A549 (cell line): ENCODE data around the gene SKIC2. TPM values are rescaled to one million over a fixed set of nuclear protein-coding genes. Genes with fewer than 3 reads are reported as not detected.
"Not testable (repeated sequence)": the region's sequence is repeated elsewhere in the genome, so short reads cannot be mapped to it uniquely, and the experiment has no call there.

Experiments used
- ATAC-seq, 2 experiments: fragments of 200-7000 bp in 1 of 2; fragments of >200 bp in 1 of 2; cut with Nextera tagmentation in 1 of 2; cut with Tn5 transposase in 1 of 2; 3 replicates each; pipeline versions ENCODE4 v1.8.0 to v1.9.1; 2018 to 2020; ENCODE audit warnings: mild to moderate bottlenecking in 1 of 2, moderate library complexity in 1 of 2
- CTCF ChIA-PET: fragments of 300-600 bp; sonication (Branson Sonifier 250); formaldehyde crosslinking; extraction: SDS; loops from one replicate; lab custom pipeline; 2021; ENCODE audit warnings: antibody characterized with exemption, inconsistent platforms; lab: Yijun Ruan, JAX
- POLR2A ChIA-PET: fragments of 350-600 bp; formaldehyde crosslinking; extraction: SDS; loops from one replicate; lab custom pipeline; 2021; ENCODE audit warnings: antibody characterized with exemption, inconsistent platforms; lab: Yijun Ruan, JAX
- DNase-seq, 2 experiments: peaks; one replicate each; pipeline versions ENCODE4 v3.0.0 to v3.0.0-alpha.2; 2011 to 2016; ENCODE audit warnings: low read depth in 1 of 2, low spot score in 1 of 2
- FAIRE-seq: peaks from 2 replicates; lab custom pipeline; 2011; peaks lifted over from hg19 to GRCh38; lab: Jason Lieb, UNC
- H3K27ac ChIP-seq, 2 experiments: fragments of >200 bp; sonication (Bioruptor Twin); formaldehyde crosslinking; 3 replicates each; pipeline ENCODE4 v1.5.1; 2016 to 2017
- H3K4me1 ChIP-seq: fragments of >200 bp; sonication (Bioruptor Twin); formaldehyde crosslinking; 3 replicates; pipeline ENCODE4 v1.6.1; 2016
- H3K4me2 ChIP-seq: fragments of >200 bp; sonication (Bioruptor Twin); formaldehyde crosslinking; 3 replicates; pipeline ENCODE4 v1.6.1; 2016
- H3K4me3 ChIP-seq: fragments of >200 bp; sonication (Bioruptor Twin); formaldehyde crosslinking; 3 replicates; pipeline ENCODE4 v1.5.1; 2016
- H3K9me3 ChIP-seq: fragments of >200 bp; sonication (Bioruptor Twin); formaldehyde crosslinking; 3 replicates; pipeline ENCODE4 v1.6.1; 2016
- WGBS: methylation state at CpG from one replicate; pipeline ENCODE4 v1.1.6; 2017; ENCODE audit errors: missing lambda C conversion rate; 5-methylcytosine and 5-hydroxymethylcytosine counted together
- polyA plus RNA-seq, 4 experiments: library from polyadenylated mRNA; depleted of rRNA in 3 of 4; stranded (reverse); fragments of >200 nt; fragmentation: RNase III in 1 of 4; extraction: RNeasy Plus Mini Kit Qiagen cat#74134 plus additional on column Dnase treatment in 1 of 4; gene quantifications; 2 replicates in 3 of 4; 3 replicates in 1 of 4; pipeline ENCODE4 v1.2.3, GENCODE V29; 2011 to 2017
- small RNA-seq, 6 experiments: library from RNA; depleted of rRNA; stranded (forward); fragments of <200 nt; gene quantifications; one replicate each; pipeline ENCODE3, GENCODE V24; 2012

SKIC2 gene
- polyA plus RNA-seq, 2 of the 4 experiments (the other 2 are of a cell fraction), result 20.8 to 37.5 TPM

GRCh38 chr6:32012941-32013617 lies 54.1 kb downstream of the SKIC2 start:
- H3K4me2 ChIP-seq, H3K4me1 ChIP-seq, H3K27ac ChIP-seq, H3K4me3 ChIP-seq, ATAC-seq, CTCF ChIA-PET, POLR2A ChIA-PET, H3K9me3 ChIP-seq, DNase-seq, FAIRE-seq: not testable (repeated sequence)
- 74% methylated on average over 4 of the region's 17 CpGs for WGBS

- H3K27ac ChIP-seq, DNase-seq, ATAC-seq, H3K4me1 ChIP-seq, POLR2A ChIA-PET, H3K4me3 ChIP-seq, H3K4me2 ChIP-seq, H3K9me3 ChIP-seq, CTCF ChIA-PET, FAIRE-seq: not testable (repeated sequence)
- WGBS, result no CpG with 5 or more reads among the region's 5 CpGs
Measured at GRCh38 chr6:32013738-32014137, 54.8 kb downstream of the SKIC2 start.

- FAIRE-seq, H3K4me1 ChIP-seq, DNase-seq, CTCF ChIA-PET, H3K4me2 ChIP-seq, H3K4me3 ChIP-seq, H3K9me3 ChIP-seq, POLR2A ChIA-PET, ATAC-seq, H3K27ac ChIP-seq: not testable (repeated sequence)
- no CpG with 5 or more reads among the region's 6 CpGs for WGBS
Measured at GRCh38 chr6:32014547-32014946, 55.6 kb downstream of the SKIC2 start, which contains the start of gene C4B. Gene C4B, plus strand, starts transcription at chr6:32014795. Its CDS starts 51 bp downstream, at chr6:32014846.

Small RNA genes lying within 50 kb of the gene (small RNA-seq; reads per million reads assigned to genes)
- 0 reads per million in 6 experiments for gene AL645922.1

Other genes with a start within 250 kb of the SKIC2 start
Only the 30 nearest of the 35 such genes appear.
- gene DDAH2, start 229.9 kb upstream of the SKIC2 start, polyA plus RNA-seq (2011; rRNA removed), result 19.3 and 20.6 TPM in 2 replicates
- 44.8 to 57.3 TPM (median 54.5 TPM) in 3 replicates for gene DDAH2, start 229.9 kb upstream of the SKIC2 start, polyA plus RNA-seq (2017; fragmentation: RNase III; extraction: RNeasy Plus Mini Kit Qiagen cat#74134 plus additional on column Dnase treatment)
- 346 and 397 TPM in 2 replicates for gene CLIC1, start 222.6 kb upstream of the SKIC2 start, polyA plus RNA-seq (2011; rRNA removed)
- 249 to 283 TPM (median 251 TPM) in 3 replicates for gene CLIC1, start 222.6 kb upstream of the SKIC2 start, polyA plus RNA-seq (2017; fragmentation: RNase III; extraction: RNeasy Plus Mini Kit Qiagen cat#74134 plus additional on column Dnase treatment)
- 36.5 and 42.6 TPM in 2 replicates for gene MSH5, start 219.2 kb upstream of the SKIC2 start, polyA plus RNA-seq (2011; rRNA removed)
- 17.1 to 18.8 TPM (median 17.4 TPM) in 3 replicates for gene MSH5, start 219.2 kb upstream of the SKIC2 start, polyA plus RNA-seq (2017; fragmentation: RNase III; extraction: RNeasy Plus Mini Kit Qiagen cat#74134 plus additional on column Dnase treatment)
- 3.3 and 6.9 TPM in 2 replicates for gene SAPCD1, start 196.5 kb upstream of the SKIC2 start, polyA plus RNA-seq (2011; rRNA removed)
- 5.8 to 7.5 TPM (median 7.1 TPM) in 3 replicates for gene SAPCD1, start 196.5 kb upstream of the SKIC2 start, polyA plus RNA-seq (2017; fragmentation: RNase III; extraction: RNeasy Plus Mini Kit Qiagen cat#74134 plus additional on column Dnase treatment)
- gene VWA7, start 181.8 kb upstream of the SKIC2 start, polyA plus RNA-seq (2011; rRNA removed), result 1.1 TPM in 2 replicates
- gene VWA7, start 181.8 kb upstream of the SKIC2 start, polyA plus RNA-seq (2017; fragmentation: RNase III; extraction: RNeasy Plus Mini Kit Qiagen cat#74134 plus additional on column Dnase treatment), result 0.95 to 1.1 TPM (median 0.98 TPM) in 3 replicates
- 17.7 and 24.7 TPM in 2 replicates for gene VARS1, start 163.4 kb upstream of the SKIC2 start, polyA plus RNA-seq (2011; rRNA removed)
- 57.2 to 58.4 TPM (median 58.3 TPM) in 3 replicates for gene VARS1, start 163.4 kb upstream of the SKIC2 start, polyA plus RNA-seq (2017; fragmentation: RNase III; extraction: RNeasy Plus Mini Kit Qiagen cat#74134 plus additional on column Dnase treatment)
- gene LSM2, start 152.2 kb upstream of the SKIC2 start, polyA plus RNA-seq (2011; rRNA removed), result 54.7 and 73.8 TPM in 2 replicates
- gene LSM2, start 152.2 kb upstream of the SKIC2 start, polyA plus RNA-seq (2017; fragmentation: RNase III; extraction: RNeasy Plus Mini Kit Qiagen cat#74134 plus additional on column Dnase treatment), result 58.9 to 65.3 TPM (median 59.6 TPM) in 3 replicates
- gene HSPA1L, start 143.9 kb upstream of the SKIC2 start, polyA plus RNA-seq (2011; rRNA removed), result 1.2 and 1.6 TPM in 2 replicates
- 1.2 to 1.7 TPM (median 1.4 TPM) in 3 replicates for gene HSPA1L, start 143.9 kb upstream of the SKIC2 start, polyA plus RNA-seq (2017; fragmentation: RNase III; extraction: RNeasy Plus Mini Kit Qiagen cat#74134 plus additional on column Dnase treatment)
- 88.2 and 122 TPM in 2 replicates for gene HSPA1A, start 143.6 kb upstream of the SKIC2 start, polyA plus RNA-seq (2011; rRNA removed)
- 129 to 204 TPM (median 194 TPM) in 3 replicates for gene HSPA1A, start 143.6 kb upstream of the SKIC2 start, polyA plus RNA-seq (2017; fragmentation: RNase III; extraction: RNeasy Plus Mini Kit Qiagen cat#74134 plus additional on column Dnase treatment)
- gene HSPA1B, start 131.4 kb upstream of the SKIC2 start, polyA plus RNA-seq (2011; rRNA removed), result 52.7 and 70.6 TPM in 2 replicates
- gene HSPA1B, start 131.4 kb upstream of the SKIC2 start, polyA plus RNA-seq (2017; fragmentation: RNase III; extraction: RNeasy Plus Mini Kit Qiagen cat#74134 plus additional on column Dnase treatment), result 56.7 to 125 TPM (median 98.6 TPM) in 3 replicates
- 15.8 and 20.6 TPM in 2 replicates for gene NEU1, start 96.4 kb upstream of the SKIC2 start, polyA plus RNA-seq (2011; rRNA removed)
- 12.8 to 19.2 TPM (median 16.0 TPM) in 3 replicates for gene NEU1, start 96.4 kb upstream of the SKIC2 start, polyA plus RNA-seq (2017; fragmentation: RNase III; extraction: RNeasy Plus Mini Kit Qiagen cat#74134 plus additional on column Dnase treatment)
- gene SLC44A4, start 80.2 kb upstream of the SKIC2 start, polyA plus RNA-seq (2011; rRNA removed), result 0.24 and 0.27 TPM in 2 replicates
- not detected in 3 replicates for gene SLC44A4, start 80.2 kb upstream of the SKIC2 start, polyA plus RNA-seq (2017; fragmentation: RNase III; extraction: RNeasy Plus Mini Kit Qiagen cat#74134 plus additional on column Dnase treatment)
- gene EHMT2, start 61.5 kb upstream of the SKIC2 start, polyA plus RNA-seq (2011; rRNA removed), result 15.4 and 16.4 TPM in 2 replicates
- 27.0 to 32.3 TPM (median 30.9 TPM) in 3 replicates for gene EHMT2, start 61.5 kb upstream of the SKIC2 start, polyA plus RNA-seq (2017; fragmentation: RNase III; extraction: RNeasy Plus Mini Kit Qiagen cat#74134 plus additional on column Dnase treatment)
- gene ZBTB12, start 57.1 kb upstream of the SKIC2 start, polyA plus RNA-seq (2011; rRNA removed), result 2.2 and 2.9 TPM in 2 replicates
- gene ZBTB12, start 57.1 kb upstream of the SKIC2 start, polyA plus RNA-seq (2017; fragmentation: RNase III; extraction: RNeasy Plus Mini Kit Qiagen cat#74134 plus additional on column Dnase treatment), result 8.4 to 10.1 TPM (median 10.0 TPM) in 3 replicates
- 0.83 and 0.87 TPM in 2 replicates for gene C2, start 31.5 kb upstream of the SKIC2 start, polyA plus RNA-seq (2011; rRNA removed)
- gene C2, start 31.5 kb upstream of the SKIC2 start, polyA plus RNA-seq (2017; fragmentation: RNase III; extraction: RNeasy Plus Mini Kit Qiagen cat#74134 plus additional on column Dnase treatment), result 0.22 to 0.41 TPM (median 0.36 TPM) in 3 replicates
- gene CFB, start 13.1 kb upstream of the SKIC2 start, polyA plus RNA-seq (2011; rRNA removed), result 5.6 and 8.6 TPM in 2 replicates
- gene CFB, start 13.1 kb upstream of the SKIC2 start, polyA plus RNA-seq (2017; fragmentation: RNase III; extraction: RNeasy Plus Mini Kit Qiagen cat#74134 plus additional on column Dnase treatment), result 2.7 to 4.9 TPM (median 4.4 TPM) in 3 replicates
- 54.1 and 64.2 TPM in 2 replicates for gene NELFE, start 204 bp upstream of the SKIC2 start, polyA plus RNA-seq (2011; rRNA removed)
- 70.6 to 73.6 TPM (median 72.4 TPM) in 3 replicates for gene NELFE, start 204 bp upstream of the SKIC2 start, polyA plus RNA-seq (2017; fragmentation: RNase III; extraction: RNeasy Plus Mini Kit Qiagen cat#74134 plus additional on column Dnase treatment)
- gene DXO, start 13.0 kb downstream of the SKIC2 start, polyA plus RNA-seq (2011; rRNA removed), result 12.7 and 16.0 TPM in 2 replicates
- 11.6 to 15.6 TPM (median 14.6 TPM) in 3 replicates for gene DXO, start 13.0 kb downstream of the SKIC2 start, polyA plus RNA-seq (2017; fragmentation: RNase III; extraction: RNeasy Plus Mini Kit Qiagen cat#74134 plus additional on column Dnase treatment)
- 1.6 and 1.8 TPM in 2 replicates for gene C4A, start 22.9 kb downstream of the SKIC2 start, polyA plus RNA-seq (2011; rRNA removed)
- 1.3 to 1.4 TPM (median 1.4 TPM) in 3 replicates for gene C4A, start 22.9 kb downstream of the SKIC2 start, polyA plus RNA-seq (2017; fragmentation: RNase III; extraction: RNeasy Plus Mini Kit Qiagen cat#74134 plus additional on column Dnase treatment)
- 1.2 and 1.3 TPM in 2 replicates for gene C4B, start 55.6 kb downstream of the SKIC2 start, polyA plus RNA-seq (2011; rRNA removed)
- gene C4B, start 55.6 kb downstream of the SKIC2 start, polyA plus RNA-seq (2017; fragmentation: RNase III; extraction: RNeasy Plus Mini Kit Qiagen cat#74134 plus additional on column Dnase treatment), result 1.0 to 1.3 TPM (median 1.3 TPM) in 3 replicates
- gene CYP21A2, start 79.2 kb downstream of the SKIC2 start, polyA plus RNA-seq (2011; rRNA removed), result not detected in 2 replicates
- gene CYP21A2, start 79.2 kb downstream of the SKIC2 start, polyA plus RNA-seq (2017; fragmentation: RNase III; extraction: RNeasy Plus Mini Kit Qiagen cat#74134 plus additional on column Dnase treatment), result not detected in 3 replicates
- 0.80 and 1.3 TPM in 2 replicates for gene TNXB, start 150.2 kb downstream of the SKIC2 start, polyA plus RNA-seq (2011; rRNA removed)
- gene TNXB, start 150.2 kb downstream of the SKIC2 start, polyA plus RNA-seq (2017; fragmentation: RNase III; extraction: RNeasy Plus Mini Kit Qiagen cat#74134 plus additional on column Dnase treatment), result 0.51 to 1.7 TPM (median 0.64 TPM) in 3 replicates
- gene ATF6B, start 169.1 kb downstream of the SKIC2 start, polyA plus RNA-seq (2011; rRNA removed), result 19.3 and 41.2 TPM in 2 replicates
- 23.1 to 33.8 TPM (median 29.0 TPM) in 3 replicates for gene ATF6B, start 169.1 kb downstream of the SKIC2 start, polyA plus RNA-seq (2017; fragmentation: RNase III; extraction: RNeasy Plus Mini Kit Qiagen cat#74134 plus additional on column Dnase treatment)
- 3.5 and 3.8 TPM in 2 replicates for gene FKBPL, start 171.1 kb downstream of the SKIC2 start, polyA plus RNA-seq (2011; rRNA removed)
- 7.0 to 7.5 TPM (median 7.2 TPM) in 3 replicates for gene FKBPL, start 171.1 kb downstream of the SKIC2 start, polyA plus RNA-seq (2017; fragmentation: RNase III; extraction: RNeasy Plus Mini Kit Qiagen cat#74134 plus additional on column Dnase treatment)
- 0.19 and 0.40 TPM in 2 replicates for gene PRRT1, start 192.8 kb downstream of the SKIC2 start, polyA plus RNA-seq (2011; rRNA removed)
- 0.52 to 1.0 TPM (median 0.63 TPM) in 3 replicates for gene PRRT1, start 192.8 kb downstream of the SKIC2 start, polyA plus RNA-seq (2017; fragmentation: RNase III; extraction: RNeasy Plus Mini Kit Qiagen cat#74134 plus additional on column Dnase treatment)
- gene PPT2, start 195.0 kb downstream of the SKIC2 start, polyA plus RNA-seq (2011; rRNA removed), result 11.7 and 18.2 TPM in 2 replicates
- 7.7 to 9.3 TPM (median 9.2 TPM) in 3 replicates for gene PPT2, start 195.0 kb downstream of the SKIC2 start, polyA plus RNA-seq (2017; fragmentation: RNase III; extraction: RNeasy Plus Mini Kit Qiagen cat#74134 plus additional on column Dnase treatment)
- 1.6 and 2.0 TPM in 2 replicates for gene EGFL8, start 205.4 kb downstream of the SKIC2 start, polyA plus RNA-seq (2011; rRNA removed)
- 2.8 to 3.1 TPM (median 2.9 TPM) in 3 replicates for gene EGFL8, start 205.4 kb downstream of the SKIC2 start, polyA plus RNA-seq (2017; fragmentation: RNase III; extraction: RNeasy Plus Mini Kit Qiagen cat#74134 plus additional on column Dnase treatment)
- gene AGPAT1, start 216.9 kb downstream of the SKIC2 start, polyA plus RNA-seq (2011; rRNA removed), result 40.6 and 50.0 TPM in 2 replicates
- 28.7 to 30.0 TPM (median 29.4 TPM) in 3 replicates for gene AGPAT1, start 216.9 kb downstream of the SKIC2 start, polyA plus RNA-seq (2017; fragmentation: RNase III; extraction: RNeasy Plus Mini Kit Qiagen cat#74134 plus additional on column Dnase treatment)
- 49.1 and 54.1 TPM in 2 replicates for gene RNF5, start 219.2 kb downstream of the SKIC2 start, polyA plus RNA-seq (2011; rRNA removed)
- gene RNF5, start 219.2 kb downstream of the SKIC2 start, polyA plus RNA-seq (2017; fragmentation: RNase III; extraction: RNeasy Plus Mini Kit Qiagen cat#74134 plus additional on column Dnase treatment), result 46.2 to 64.1 TPM (median 62.7 TPM) in 3 replicates
- 1.4 and 1.6 TPM in 2 replicates for gene AGER, start 225.1 kb downstream of the SKIC2 start, polyA plus RNA-seq (2011; rRNA removed)
- gene AGER, start 225.1 kb downstream of the SKIC2 start, polyA plus RNA-seq (2017; fragmentation: RNase III; extraction: RNeasy Plus Mini Kit Qiagen cat#74134 plus additional on column Dnase treatment), result 1.4 to 2.4 TPM (median 2.1 TPM) in 3 replicates